HG02571 (cell line): ENCODE results near the gene FCHSD2.
"Not testable (repeated sequence)": the region's sequence is repeated elsewhere in the genome, so short reads cannot be mapped to it uniquely, and the experiment has no call there.

Experiments used
- ATAC-seq: cut with Tn5 transposase; IDR thresholded peaks from one replicate; pipeline ENCODE4 v1.9.1; 2021; ENCODE audit warnings: mild to moderate bottlenecking, moderate library complexity; ENCODE audit not compliant: unreplicated experiment

Gene FCHSD2

DNA sequence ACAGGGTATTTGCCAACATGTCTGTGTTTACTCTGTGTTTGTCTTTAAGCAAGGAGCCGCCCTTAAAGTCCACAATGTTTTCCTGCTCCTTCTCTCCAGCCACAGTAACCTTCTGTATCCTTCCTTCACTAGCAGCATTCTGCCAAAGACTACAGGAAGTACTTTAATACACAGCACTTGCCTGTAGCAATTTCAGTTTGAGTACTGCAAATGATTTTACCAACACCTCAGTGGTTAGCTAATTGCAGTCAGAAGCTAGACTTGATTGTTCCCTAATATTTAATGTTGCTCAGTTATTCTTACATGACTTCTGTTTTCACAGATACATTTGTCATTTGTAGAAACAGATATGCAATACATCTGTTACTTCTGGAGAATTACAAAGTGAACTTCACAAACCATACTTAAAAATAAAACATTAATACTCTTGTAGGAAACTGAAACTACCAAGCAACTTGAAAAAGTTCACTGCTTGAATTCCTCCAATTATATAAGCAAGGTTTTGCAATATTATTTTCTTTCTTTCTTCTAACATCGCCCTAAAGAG lies 69.1 kb downstream of the FCHSD2 start:
- no peak for ATAC-seq

- no peak for ATAC-seq
Observed at GRCh38 chr11:73070653-73071052, 71.5 kb downstream of the FCHSD2 start.

DNA sequence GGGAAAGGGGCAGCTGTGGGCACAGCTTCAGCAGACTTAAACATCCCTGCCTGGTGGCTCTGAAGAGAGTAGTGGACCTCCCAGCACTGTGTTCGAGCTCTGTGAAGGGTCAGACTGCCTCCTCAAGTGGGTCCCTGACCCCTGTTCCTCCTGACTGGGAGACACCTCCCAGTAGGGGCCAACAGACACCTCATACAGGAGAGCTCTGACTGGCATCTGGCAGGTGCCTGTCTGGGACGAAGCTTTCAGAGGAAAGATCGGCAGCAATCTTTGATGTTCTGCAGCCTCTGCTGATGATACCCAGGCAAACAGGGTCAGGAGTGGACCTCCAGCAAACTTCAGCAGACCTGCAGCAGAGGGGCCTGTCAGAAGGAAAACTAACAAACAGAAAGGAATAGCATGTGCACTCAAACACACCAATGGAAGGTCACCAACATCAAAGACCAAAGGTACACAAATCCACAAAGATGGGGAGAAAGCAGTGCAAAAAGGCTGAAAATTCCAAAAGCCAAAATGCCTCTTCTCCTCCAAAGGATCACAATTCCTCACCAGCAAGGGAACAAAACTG lies 80.2 kb downstream of the FCHSD2 start:
- not testable (repeated sequence) for ATAC-seq

DNA sequence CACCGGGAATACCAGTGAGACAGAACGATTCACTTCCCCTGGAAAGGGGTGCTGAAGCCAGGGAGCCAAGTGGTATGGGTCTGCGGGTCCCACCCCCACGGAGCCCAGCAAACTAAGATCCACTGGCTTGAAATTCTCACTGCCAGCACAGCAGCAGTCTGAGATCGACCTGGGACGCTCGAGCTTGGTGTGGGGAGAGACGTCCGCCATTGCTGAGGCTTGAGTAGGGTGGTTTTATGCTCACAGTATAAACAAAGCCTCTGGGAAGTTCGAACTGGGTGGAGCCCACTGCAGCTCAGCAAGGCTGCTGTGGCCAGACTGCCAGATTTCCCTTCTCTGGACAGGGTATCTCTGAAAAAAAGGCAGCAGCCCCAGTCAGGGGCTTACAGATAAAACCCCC lies 80.7 kb downstream of the FCHSD2 start:
- ATAC-seq = not testable (repeated sequence)

GRCh38 chr11:73059915-73060314 lies 82.2 kb downstream of the FCHSD2 start:
- ATAC-seq = no peak

DNA sequence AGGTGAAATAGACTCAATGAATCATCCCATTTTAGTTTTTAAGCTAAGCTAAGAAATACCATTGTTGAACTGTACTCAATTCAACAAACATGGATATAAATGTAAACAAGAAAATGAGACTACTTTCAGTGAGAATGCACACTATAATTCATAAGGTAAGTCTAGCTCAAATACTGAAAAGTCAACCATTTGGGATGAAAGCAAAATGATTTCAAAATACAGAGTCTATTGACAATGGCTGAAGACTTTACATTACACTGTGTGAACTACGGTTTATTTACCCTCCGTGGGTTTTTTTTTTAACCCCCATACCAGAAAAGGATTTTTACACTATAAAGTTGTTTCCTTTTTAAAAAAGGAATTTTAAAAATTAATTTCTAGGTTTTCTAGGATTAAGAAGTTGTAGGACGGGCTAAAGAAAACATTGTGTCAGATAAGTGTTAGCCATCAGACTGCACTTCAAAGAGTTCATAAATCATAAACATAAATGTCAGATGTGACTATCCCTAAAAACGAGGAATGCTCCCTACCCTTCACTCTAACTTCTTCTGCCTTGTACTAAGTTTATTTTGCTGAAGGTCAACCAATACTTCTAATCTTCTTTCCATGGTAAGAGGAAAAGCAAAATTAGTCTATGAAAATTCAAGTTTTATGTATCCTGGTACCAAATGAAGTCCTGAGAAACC lies 83.0 kb downstream of the FCHSD2 start:
- ATAC-seq = no peak

DNA sequence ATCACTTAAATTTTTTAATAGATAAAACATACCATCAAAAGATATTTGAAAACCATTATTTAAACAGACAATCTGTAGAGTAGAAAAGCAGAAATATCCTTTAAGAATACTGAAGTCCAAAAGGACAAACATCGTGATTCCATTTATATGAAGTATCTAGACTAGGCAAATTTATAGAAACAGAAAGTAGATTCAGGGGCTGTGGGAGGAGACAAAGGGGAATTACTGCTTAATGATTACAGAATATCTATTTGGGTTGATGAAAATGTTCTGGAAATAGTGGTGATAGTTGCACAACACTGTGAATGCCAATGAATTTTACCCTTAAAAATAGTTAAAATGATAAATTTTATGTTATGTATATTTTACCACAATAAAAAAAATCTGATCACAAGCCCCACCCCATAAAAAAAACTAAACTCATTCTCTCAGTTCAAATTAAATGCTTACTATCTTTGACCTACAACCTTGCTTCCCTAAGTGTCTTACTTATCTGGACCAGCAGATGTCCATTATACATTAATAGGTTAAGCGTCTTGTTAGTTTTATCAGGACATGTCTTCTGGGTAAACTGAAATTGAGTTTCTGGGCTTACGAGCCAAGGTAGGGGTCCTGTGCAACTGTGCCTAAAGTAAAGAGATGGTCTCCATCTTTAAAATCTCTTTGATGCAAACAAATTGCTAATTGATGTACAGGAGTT lies 86.3 kb downstream of the FCHSD2 start:
- ATAC-seq = no peak

DNA sequence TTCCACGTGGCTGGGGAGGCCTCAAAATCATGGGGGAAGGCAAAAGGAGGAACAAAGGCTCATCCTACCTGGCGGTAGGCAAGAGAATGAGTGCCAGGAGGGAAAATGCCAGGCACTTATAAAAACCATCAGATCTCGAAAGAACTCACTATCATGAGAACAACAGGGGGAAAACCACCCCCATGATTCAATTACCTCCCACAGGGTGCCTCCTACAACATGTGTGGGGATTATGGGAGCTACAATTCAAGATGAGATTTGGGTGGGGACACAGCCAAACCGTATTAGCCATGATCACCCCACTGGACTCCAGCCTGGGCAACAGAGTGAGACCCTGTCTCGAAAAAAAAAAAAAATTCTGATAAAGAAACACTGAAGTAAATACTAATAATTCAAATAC lies 87.1 kb downstream of the FCHSD2 start:
- ATAC-seq = no peak

- no peak for ATAC-seq
Observed at GRCh38 chr11:73053964-73054363, 88.2 kb downstream of the FCHSD2 start.

GRCh38 chr11:73048446-73048845 lies 93.7 kb downstream of the FCHSD2 start:
- no peak for ATAC-seq

GRCh38 chr11:73047773-73048371 lies 94.2 kb downstream of the FCHSD2 start:
- no peak for ATAC-seq

DNA sequence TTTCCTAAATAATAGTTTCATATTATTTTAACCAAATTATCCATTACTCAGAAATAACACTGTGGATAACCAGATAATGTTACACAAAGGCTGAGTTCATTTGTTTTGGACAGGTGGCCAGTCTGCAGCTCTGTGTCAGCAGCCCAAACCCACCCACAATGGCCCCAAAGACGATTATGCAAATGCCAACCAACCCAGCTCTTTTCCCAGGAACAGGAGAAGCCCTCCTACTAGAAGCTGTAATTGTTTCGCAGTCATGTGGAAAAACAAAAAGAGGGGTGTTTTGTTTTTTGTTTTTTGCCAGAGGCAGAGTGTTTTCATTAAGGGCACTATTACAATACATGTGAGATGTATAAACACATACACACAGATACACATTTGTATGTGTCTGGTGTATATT lies 102.1 kb downstream of the FCHSD2 start:
- no peak for ATAC-seq

GRCh38 chr11:73034777-73035176 lies 107.3 kb downstream of the FCHSD2 start:
- ATAC-seq = no peak

DNA sequence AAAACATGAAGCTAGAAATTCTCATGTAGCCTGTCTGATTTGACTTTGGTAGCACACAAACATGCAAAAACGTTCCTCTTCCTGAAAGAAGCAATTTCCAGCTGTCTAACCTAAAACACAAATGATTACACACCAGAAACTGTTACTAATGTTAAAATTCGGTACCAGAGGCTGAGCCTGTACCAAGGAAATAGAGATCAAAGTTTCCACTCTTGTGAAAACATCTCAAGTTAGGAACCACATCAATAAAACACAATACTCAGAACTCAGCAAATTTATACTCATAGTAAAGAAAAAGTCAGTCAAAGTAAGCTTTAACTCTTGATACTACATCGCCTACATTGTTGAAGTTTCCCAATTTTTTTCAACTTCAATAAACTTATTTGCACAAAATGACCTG lies 107.8 kb downstream of the FCHSD2 start:
- ATAC-seq = no peak

DNA sequence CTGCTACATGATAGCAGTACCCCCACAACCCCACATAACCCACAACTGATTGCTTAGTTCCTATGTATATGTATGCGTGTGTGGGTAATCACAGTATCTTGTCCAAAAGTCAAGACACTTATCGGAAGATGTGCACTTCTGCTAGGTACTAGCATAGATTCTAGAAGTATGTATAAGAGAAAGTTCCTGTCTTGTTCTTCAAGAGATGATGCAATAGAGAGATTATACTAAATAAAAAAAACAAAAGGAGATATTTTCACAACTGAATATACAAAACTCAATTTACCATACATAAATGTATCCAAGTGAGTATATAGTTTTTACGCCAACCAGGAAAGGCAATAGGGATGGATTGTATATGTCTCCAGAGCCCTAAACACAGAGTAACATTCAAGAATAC lies 112.0 kb downstream of the FCHSD2 start:
- no peak for ATAC-seq

- no peak for ATAC-seq
Observed at GRCh38 chr11:73029403-73029802, 112.7 kb downstream of the FCHSD2 start.

GRCh38 chr11:73028611-73029010 lies 113.5 kb downstream of the FCHSD2 start:
- ATAC-seq = no peak

- ATAC-seq = not testable (repeated sequence)
Observed at GRCh38 chr11:73027840-73028239, 114.3 kb downstream of the FCHSD2 start.

DNA sequence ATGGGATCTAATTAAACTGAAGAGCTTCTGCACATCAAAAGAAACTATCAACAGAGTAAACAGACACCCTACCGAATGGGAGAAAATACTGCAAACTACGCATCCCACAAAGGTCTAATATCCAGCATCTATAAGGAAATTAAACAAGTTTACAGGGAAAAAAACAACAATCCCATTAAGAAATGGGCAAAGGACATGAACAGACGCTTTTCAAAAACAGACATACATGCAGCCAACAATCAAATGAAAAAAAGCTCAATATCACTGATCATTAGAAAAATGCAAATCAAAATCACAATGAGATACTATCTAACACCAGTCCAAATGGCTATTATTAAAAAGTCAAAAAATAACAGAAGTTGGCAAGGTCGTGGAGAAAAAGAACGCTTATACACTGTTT lies 117.5 kb downstream of the FCHSD2 start:
- no peak for ATAC-seq

DNA sequence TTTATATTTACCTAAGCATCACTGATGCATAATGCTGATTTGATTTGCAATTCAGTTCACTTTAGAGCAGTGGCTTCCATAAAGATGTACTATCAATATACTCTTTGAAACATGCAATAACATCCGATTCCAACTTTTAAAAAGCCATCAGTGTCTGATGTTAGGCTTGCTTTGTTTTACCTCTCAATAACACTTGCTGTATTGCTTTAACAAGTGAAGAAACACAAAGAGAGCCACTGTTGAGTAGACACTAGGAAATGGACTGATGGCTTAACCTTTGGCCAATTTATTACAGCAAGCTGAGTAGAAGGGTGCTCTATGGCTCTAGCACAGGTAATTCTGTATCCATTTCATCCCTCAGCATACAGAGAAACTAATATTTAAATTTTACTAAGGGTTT lies 122.1 kb downstream of the FCHSD2 start:
- no peak for ATAC-seq

- no peak for ATAC-seq
Observed at GRCh38 chr11:73019449-73019848, 122.7 kb downstream of the FCHSD2 start.

DNA sequence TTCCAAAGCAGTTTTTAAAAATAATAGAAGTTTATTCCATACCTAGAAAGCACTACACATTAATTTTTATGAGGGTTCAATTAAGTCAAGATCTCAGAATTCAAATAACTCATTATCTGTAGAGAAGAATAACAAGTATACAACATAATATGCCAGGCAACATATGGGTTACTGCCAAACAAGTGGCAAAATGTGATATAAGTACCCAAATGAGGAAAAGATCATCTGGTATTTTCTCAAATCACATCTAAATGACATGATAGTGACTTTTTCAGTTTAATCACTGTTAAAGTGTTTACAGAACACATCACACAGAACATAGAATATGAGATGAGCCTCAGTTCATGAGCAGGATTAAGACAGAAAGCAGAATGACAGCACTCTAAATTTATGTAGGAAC lies 123.3 kb downstream of the FCHSD2 start:
- ATAC-seq = no peak
